Measurements from ENCODE around the gene CACNB4.

- TF ChIP-seq CTCF (conservative IDR thresholded peaks at IDR 0.05; ENCODE audit: low read depth, low read length) (no peak), EZH2 (IDR thresholded peaks at IDR 0.05; ENCODE audit: borderline replicate concordance, low read depth, low read length, poor library complexity, severe bottlenecking) (no peak)
Measured at GRCh38 chr2:151971301-151972051, 127.4 kb downstream of the CACNB4 start.

Data from A673 (cell line).